ENCODE measurements around the gene GALK2.
"Not testable (repeated sequence)": the region's sequence is repeated elsewhere in the genome, so short reads cannot be mapped to it uniquely, and the experiment has no call there.

Gene GALK2

DNA sequence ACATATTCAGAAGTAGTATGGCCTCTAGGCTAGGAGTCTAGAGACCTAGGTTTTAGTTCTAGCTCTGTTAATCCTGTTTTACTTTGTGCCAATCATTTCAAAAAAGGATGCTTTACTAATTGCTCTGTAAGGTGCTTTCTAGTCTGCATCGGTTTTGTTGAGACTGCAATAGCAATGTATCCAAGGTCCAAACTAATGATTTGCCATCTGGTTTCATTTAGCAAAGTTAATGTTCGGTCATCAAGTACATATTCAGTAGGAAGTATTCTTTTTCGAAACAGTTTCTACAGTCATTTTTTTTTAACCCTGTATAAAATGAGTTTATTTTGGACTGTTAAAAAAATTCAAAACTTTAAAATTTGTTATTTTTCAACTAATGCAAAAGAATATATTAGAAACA lies 2.0 kb upstream of the GALK2 start:
- no peak for DNase-seq

DNA sequence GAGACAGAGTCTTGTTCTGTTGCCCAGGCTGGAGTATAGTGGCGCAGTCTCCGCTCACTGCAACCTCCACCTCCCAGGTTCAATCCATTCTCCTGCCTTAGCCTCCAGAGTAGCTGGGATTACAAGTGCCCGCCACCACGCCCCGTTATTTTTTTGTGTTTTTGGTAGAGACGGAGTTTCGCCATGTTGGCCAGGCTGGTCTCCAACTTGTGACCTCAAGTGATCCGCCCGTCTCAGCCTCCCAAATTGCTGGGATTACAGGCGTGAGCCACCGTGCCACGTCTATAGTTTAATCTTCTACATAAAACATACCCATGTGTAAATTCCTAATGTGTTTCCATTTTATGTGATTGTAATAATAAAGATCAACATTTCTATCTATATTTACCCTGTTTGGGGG lies 1.7 kb downstream of the GALK2 start:
- DNase-seq: no peak

DNA sequence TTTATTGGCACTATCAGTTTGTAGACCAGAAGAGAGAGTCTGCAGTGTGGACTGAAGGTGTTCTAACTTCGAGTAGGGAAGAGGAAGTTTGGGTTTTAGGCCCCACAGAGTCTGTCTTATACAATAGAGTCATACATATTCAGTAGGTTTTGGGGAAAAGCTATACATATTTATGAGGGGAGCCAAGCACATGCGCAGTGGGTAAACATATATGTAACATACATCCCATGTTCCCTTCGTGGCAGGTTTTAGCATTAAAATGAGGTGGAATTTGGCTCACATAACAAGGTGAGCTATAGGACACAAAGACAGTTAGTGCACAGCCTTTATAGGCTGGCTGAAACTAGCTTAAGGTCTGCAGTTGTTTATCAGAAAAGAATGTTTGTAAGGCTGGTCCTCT lies 4.9 kb downstream of the GALK2 start:
- no peak for DNase-seq

DNA sequence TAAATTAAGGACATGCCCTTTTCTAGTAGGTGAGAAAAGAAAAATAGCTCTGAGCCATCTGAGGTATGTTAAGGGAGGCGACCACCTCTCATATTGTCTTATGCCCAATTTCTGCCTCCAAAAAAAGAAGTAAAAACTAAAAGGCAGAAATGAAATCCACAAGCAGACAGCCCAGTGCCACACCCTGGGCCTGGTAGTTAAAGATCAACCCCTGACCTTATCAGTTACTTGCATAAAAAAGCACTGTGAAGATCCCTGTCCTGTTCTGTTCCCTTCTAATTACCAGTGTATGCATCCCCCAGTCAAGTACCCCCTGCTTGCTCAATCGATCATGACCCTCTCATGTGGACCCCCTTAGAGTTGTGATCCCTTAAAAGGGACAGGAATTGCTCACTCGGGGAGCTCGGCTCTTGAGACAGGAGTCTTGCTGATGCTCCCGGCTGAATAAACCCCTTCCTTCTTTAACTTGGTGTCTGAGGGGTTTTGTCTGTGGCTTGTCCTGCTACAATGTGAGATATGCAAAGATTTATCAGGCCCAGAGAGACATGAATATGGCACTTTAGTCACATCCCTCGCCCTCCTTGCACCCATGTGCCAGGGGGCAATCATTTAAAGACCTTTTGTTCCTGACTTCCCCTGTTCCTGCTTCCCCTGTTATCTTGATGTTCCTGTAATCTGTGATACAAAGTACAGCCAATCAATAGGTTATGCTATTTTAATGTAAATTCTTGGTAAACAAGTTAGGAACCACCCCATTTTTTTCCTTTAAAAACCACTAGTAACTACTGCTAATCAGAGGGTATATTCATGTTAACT lies 5.7 kb downstream of the GALK2 start:
- DNase-seq: not testable (repeated sequence)

DNA sequence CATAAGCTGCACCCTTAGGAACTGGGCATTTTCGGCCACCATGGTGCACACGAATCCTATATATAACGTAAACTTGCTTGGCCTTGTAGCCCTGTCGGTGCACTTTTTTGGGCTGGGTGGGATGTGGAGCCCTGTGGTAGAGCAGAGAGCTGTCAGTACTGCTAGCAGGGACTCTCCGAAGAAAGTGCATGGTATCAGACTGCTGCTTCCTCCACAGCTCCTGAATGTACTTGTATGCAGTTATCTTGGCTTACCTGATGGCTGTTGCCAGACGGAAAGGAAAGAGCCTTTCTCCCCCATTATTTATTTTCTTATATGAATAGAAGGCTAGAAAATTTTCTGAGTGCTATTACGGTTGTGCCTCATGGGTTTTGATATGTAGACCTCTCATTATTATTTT lies 8.4 kb downstream of the GALK2 start:
- no peak for DNase-seq

DNA sequence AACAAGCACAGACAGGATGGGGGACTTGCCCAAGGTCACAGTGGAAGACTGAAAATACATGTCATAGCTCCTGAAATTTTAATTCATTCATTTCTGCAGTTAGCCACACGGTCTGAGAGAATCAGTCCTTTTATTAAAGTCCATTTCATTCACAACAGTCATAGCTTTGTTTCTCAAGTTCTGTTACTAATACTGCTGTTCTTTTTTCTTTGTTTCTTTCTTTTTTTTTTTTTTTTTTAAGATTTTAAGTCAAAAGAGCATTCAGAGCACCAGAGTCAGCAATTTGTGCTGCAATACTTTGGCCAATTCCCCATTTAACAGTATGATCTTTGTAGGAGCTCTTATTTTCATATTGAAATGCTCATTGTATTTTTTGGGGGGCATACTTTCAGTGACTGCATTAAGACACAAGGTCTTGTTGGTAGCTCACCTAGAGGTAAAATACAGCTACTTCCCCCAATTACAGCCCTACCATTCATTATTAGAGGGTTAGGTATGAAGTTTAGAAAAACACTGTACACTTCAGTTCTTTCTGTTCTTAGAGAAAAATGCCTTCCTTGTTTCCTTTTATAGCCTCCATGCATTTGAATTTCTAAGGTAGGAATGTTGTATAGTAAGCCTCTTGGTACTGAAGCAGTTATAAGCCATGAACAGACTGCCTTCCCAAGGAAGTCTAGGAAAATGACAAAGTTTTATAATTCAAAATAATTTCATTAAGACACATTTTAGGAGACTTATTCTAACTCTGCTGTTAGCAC lies 9.6 kb downstream of the GALK2 start:
- no peak for DNase-seq

GRCh38 chr15:49182128-49182527 lies 12.1 kb downstream of the GALK2 start:
- DNase-seq: no peak

- not testable (repeated sequence) for DNase-seq
Measured at GRCh38 chr15:49183741-49184140, 13.7 kb downstream of the GALK2 start.

DNA sequence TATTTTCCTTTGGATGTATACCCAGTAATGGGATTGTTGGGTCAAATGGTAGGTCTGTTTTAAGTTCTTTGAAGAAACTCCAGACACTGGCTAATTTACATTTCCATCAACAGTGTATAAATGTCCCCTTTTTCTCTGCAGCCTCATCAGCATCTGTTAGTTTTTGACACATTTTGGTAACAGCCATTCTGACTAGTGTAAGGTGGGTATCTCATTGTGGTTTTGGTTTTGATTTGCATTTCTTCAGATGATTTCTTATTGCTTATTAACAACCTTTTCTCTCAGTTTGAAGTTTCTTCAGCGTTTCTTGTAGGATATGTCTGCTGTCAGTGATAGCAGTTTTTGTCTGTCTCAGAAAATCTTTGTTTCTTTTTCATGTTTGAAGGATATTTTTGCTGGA lies 15.4 kb downstream of the GALK2 start:
- DNase-seq: no peak

GRCh38 chr15:49187549-49188245 lies 17.6 kb downstream of the GALK2 start:
- no peak for DNase-seq

GRCh38 chr15:49188933-49189332 lies 18.9 kb downstream of the GALK2 start:
- no peak for DNase-seq

GRCh38 chr15:49189631-49190030 lies 19.6 kb downstream of the GALK2 start:
- no peak for DNase-seq

DNA sequence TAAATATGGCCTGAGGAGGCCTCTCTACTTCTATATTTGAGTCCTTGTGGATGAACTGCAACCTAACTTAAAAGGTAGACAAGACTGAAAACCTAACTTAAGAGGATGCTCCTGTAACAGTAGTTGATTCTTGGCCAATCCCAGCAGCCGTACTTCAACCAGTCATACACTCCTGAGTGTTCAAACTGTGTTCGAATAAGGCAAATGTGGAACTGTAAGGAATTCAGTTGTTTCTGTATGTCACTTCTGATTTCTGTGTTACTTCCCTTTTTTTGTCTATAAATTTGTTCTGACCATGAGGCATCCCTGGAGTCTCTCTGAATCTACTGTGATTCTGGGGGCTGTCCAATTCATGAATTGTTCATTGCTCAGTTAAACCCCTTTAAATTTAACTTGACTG lies 20.5 kb downstream of the GALK2 start:
- no peak for DNase-seq

DNA sequence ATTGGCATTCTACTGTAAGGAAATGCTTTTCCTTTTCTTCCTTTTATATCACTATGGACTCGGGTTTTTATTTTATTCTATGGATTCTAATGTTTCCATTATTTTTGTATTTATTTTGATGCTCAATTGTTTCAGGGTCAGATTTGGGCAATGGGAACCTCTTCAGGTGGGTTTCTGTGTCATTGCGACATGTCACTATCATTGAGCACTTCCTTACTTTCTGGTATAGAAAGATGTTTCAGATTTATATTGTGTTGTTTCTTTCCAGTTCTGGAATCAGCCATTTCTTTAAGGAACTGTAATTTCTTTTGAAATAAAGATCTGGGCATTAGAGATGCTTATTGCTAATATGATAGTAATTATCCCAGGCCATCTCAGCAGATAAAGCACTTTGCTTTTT lies 21.8 kb downstream of the GALK2 start:
- DNase-seq: no peak

GRCh38 chr15:49196856-49197255 lies 26.8 kb downstream of the GALK2 start:
- no peak for DNase-seq

- no peak for DNase-seq
Measured at GRCh38 chr15:49199666-49200065, 29.6 kb downstream of the GALK2 start.

DNA sequence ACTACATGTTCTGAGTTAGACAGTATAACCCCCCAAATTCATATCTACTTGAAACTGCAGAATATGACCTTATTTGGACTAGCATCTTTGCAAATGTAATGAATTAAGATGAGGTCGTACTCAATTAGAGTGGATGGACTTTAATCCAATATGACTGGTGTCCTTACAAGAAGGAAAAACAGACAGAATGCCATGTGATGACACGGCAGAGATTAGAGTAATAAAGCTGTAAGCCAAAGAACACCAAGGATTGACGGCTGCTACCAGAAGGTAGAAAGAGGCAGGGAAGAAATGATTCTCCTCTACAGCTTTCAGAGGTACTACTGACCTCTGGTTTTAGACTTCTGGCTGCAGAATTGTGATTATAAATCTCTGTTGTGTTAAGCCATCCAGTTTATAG lies 30.3 kb downstream of the GALK2 start:
- DNase-seq: no peak

- not testable (repeated sequence) for DNase-seq
Measured at GRCh38 chr15:49208102-49208501, 38.1 kb downstream of the GALK2 start.

- DNase-seq: no peak
Measured at GRCh38 chr15:49212897-49213296, 42.9 kb downstream of the GALK2 start.

DNA sequence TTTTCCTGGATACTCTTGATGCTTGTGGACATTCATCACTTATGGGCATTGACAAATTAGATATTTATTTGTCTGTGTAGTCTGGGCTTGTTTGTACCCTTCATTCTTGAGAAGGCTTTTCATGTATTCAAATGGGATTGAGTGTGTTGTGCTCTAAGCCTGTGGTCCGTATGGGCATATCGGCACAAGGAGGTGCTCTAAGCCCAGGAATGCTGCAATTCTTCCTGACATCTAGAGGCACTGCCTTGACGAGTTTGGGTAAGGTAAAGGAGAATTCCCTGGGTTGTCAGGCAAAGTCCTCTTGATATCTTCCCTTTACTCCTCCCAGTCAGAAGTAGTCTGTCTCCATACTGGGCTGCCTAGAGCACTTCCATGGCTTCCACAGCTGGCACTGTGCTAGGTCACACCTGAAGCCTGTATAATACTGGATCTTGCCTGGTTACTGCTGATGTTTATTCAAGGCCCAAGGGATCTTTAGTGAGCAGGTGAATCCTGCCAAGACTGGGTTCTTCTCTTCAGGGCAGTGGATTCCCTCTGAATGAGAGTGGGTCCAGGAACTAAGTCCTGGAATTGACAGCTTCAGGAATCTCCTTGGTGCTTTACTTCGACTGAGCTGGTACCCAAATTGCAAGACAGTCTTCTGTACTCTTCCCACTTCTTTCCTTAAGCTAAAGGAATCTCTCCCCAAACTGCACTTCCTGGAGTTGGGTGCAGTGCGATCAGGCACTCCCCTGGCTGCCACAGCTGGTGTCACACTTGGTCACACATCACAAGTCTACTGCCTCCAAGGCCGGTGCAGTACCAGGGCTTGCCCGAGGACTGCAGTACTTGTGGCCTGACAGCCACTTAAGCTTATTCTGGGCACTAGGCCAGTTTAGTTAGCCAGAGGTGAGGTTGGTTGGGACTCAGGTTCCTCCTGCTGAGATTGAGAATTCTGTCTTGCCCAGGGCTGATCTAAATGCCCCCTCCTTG lies 46.0 kb downstream of the GALK2 start:
- DNase-seq: no peak

DNA sequence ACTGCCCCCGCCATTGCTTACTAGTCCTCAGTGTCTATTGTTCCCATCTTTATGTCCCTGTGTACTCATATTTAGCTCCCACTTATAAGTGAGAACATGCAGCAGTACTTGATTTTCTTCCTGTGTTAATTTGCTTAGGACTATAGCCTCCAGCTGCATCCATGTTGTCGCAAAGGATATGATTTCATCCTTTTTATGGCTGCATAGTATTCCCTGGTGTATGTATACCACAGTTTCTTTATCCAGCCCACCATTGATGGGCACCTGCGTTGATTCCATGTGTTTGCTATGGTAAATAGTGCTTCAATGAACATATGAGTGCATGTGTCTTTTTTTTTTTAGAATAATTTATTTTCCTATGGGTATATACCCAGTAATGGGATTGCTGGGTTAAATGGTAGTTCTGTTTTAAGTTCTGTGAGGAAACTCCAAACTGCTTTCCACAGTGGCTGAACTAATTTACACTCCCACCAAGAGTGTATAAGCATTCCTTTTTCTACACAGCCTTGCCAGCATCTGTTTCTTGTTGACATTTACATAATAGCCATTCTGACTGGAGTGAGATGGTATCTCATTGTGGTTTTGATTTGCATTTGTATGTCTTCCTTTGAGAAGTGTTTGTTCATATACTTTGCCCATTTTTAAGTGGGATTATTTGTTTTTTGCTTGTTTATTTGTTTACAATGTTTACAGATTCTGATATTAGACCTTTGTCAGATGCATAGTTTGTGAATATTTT lies 53.7 kb downstream of the GALK2 start:
- DNase-seq: no peak

All from NCI-H446 treated with DMSO at 0.1 percent for 48 hours (cell line).